Measurements from ENCODE around the gene TMF1.

The TMF1 gene

DNA sequence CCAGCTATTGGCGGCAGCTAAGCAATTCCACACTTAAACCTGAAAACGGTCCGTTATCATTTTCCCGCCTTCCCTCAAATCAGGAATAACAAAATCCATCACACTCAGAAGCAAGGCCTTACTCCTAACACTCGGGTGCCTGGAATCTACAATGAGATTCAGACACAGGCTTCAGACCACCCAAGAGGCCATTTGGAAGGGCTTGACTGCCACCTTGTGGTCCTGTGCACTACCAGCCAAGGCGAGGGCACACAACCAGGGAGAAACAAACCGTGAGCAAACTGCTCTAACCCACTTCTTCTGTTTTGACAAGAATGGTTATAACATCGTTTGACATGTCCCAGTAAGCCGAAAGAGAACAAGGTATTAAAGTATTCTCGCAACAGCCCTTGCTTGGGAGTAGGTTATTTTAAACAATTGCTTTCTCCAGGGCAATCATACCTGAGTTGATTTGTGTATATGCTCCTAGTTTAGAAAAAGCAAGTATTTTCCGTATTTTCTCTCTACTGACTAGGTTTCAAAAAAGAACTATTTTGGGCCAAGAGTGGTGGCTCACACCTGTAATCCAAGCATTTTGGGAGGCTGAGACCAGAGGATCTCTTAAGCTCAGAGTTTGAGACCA is 79.7 kb downstream of the TMF1 start:
- no peak for DNase-seq

Data from activated gamma-delta T cell (primary cell).